Left ventricle myocardium inferior (tissue), 1 donor: Measurements from ENCODE around the gene SPCS2. TPM values are rescaled to one million over a fixed set of nuclear protein-coding genes. Genes with fewer than 3 reads are reported as not detected.

Source experiments
- DNase-seq: peaks from one replicate; pipeline ENCODE4 v3.0.0-alpha.2; 2020
- H3K27ac ChIP-seq: fragments of 200-600 bp; replicated peaks from 2 replicates; pipeline ENCODE4 v1.8.0; 2021
- H3K27me3 ChIP-seq: fragments of 200-600 bp; 2 replicates; pipeline ENCODE4 v1.8.0; 2021; ENCODE audit warnings: low read depth
- H3K36me3 ChIP-seq: fragments of 200-600 bp; 2 replicates; pipeline ENCODE4 v1.8.0; 2021
- H3K4me1 ChIP-seq: fragments of 200-600 bp; 2 replicates; pipeline ENCODE4 v1.8.0; 2021
- H3K4me3 ChIP-seq: fragments of 200-600 bp; 2 replicates; pipeline ENCODE4 v1.8.0; 2021; ENCODE audit warnings: mild to moderate bottlenecking, moderate library complexity
- H3K9me3 ChIP-seq: fragments of 200-600 bp; replicated peaks from 2 replicates; pipeline ENCODE4 v1.8.0; 2021
- intact Hi-C: fragments of 100-400 bp; cut with micrococcal nuclease; formaldehyde crosslinking; loops from one replicate; pipeline ENCODE4 v1.11.0; 2022
- total RNA-seq: library from RNA; stranded (reverse); fragmentation: NEBNext Ultra II Directional; extraction: Animal tissue kit (Norgen Biotek cat#: 25700); gene quantifications from one replicate; pipeline ENCODE4 v1.2.1, GENCODE V29; 2021
- TF ChIP-seq, protein P1 (sequence below): fragments of 200-600 bp; IDR thresholded peaks from 2 replicates; pipeline ENCODE4 v1.8.0; 2021; ENCODE audit warnings: antibody characterized with exemption, mild to moderate bottlenecking, borderline replicate concordance
- donor health status: DM: no; HTN: yes; CAD: no; lungs with severe emphysema.

SPCS2 gene
- total RNA-seq, 1 donor from 2014 or later, result 103 TPM

DNA sequence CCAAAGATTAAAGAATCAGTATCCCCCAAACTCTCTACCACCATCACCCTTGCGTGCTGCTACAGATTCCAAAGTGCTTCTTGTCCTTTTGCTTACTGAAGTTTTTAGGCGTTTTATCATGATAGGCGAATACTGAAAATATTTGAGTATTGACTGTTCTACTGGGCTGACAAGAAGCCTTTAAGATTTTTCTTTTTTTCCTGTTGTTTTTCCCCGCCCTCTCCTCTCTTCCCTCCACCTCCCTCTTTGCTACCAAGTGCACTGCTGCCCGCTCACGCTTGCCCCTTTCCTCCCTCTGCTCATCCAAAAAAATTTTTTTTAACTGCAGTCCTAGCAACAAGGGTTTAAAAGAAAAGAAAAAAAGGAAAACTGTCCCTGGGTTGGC is 679 bp downstream of the SPCS2 start:
- H3K9me3 ChIP-seq, result no peaks in the 10 kb centered on the region
- intact Hi-C loops, result no loop called here
- peak overlapping the region; percentile 85 for H3K4me3 ChIP-seq
- DNase-seq, result no peak
- H3K36me3 ChIP-seq, result peaks cover 10% of the 10 kb centered on the region
- TF ChIP-seq, protein P1, sequence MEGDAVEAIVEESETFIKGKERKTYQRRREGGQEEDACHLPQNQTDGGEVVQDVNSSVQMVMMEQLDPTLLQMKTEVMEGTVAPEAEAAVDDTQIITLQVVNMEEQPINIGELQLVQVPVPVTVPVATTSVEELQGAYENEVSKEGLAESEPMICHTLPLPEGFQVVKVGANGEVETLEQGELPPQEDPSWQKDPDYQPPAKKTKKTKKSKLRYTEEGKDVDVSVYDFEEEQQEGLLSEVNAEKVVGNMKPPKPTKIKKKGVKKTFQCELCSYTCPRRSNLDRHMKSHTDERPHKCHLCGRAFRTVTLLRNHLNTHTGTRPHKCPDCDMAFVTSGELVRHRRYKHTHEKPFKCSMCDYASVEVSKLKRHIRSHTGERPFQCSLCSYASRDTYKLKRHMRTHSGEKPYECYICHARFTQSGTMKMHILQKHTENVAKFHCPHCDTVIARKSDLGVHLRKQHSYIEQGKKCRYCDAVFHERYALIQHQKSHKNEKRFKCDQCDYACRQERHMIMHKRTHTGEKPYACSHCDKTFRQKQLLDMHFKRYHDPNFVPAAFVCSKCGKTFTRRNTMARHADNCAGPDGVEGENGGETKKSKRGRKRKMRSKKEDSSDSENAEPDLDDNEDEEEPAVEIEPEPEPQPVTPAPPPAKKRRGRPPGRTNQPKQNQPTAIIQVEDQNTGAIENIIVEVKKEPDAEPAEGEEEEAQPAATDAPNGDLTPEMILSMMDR, result no peak
- H3K27me3 ChIP-seq, result no peaks in the 10 kb centered on the region
- peaks cover 57% of the 10 kb centered on the region for H3K4me1 ChIP-seq
- peak overlapping the region; percentile 83 for H3K27ac ChIP-seq

DNA sequence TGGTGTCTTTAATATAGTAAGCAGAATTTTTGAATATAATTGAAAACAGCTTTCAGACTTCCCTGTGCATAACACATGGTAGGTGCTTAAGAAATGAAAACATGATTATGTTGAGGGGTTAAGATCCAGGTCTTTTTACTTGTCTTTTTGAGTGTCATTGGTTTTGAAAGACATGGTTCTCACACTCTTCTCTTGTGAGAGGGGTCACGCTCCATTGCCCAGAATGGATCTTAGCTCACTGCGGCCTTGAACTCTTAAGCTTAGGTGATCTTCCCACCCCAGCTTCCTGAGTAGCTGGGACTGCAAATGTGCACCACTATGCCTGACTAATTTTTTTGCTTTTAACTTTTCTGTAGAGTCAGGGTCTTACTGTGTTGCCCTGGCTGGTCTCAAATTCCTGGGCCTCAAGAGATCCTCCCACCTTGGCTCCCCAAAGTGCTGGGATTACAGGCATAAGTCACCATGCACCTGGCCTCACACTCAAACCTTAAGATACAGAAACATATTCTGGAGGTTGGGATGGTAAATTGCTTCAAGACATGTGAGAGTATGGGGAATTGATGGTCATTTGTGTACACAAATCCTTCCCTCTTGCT is 1.4 kb downstream of the SPCS2 start:
- H3K36me3 ChIP-seq, result peaks cover 9% of the 10 kb centered on the region

DNA sequence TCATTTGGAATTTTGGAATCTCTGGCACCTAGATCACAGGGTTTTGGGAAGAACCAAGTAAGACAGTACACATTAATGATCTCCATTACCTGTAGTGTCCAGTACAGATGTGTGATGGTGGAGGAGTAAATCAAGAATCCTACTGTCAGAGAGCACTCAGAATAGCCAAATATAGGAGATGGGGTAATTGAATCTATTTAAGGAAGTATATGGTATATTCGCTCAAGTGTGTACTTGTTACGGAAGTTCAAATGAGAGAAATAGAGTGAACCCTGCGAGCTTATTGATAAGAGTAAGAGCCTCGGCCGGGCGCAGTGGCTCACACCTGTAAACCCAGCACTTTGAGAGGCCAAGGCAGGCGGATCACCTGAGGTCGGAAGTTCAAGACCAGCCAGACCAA is 2.2 kb downstream of the SPCS2 start:
- H3K27me3 ChIP-seq, result no peaks in the 10 kb centered on the region
- H3K4me1 ChIP-seq, result peaks cover 71% of the 10 kb centered on the region
- intact Hi-C loops, result no loop called here
- no peak overlapping the region for H3K27ac ChIP-seq
- H3K4me3 ChIP-seq, result peak overlapping the region; percentile 85
- H3K36me3 ChIP-seq, result peaks cover 9% of the 10 kb centered on the region
- H3K9me3 ChIP-seq, result no peaks in the 10 kb centered on the region
- TF ChIP-seq, protein P1, result no peak
- no peak for DNase-seq

More for the DNA sequence above, 1.4 kb downstream of the SPCS2 start:
- Histone ChIP-seq H3K4me3 (peak overlapping the region; percentile 85), H3K27me3 (no peaks in the 10 kb centered on the region), H3K27ac (peak overlapping the region; percentile 83), H3K9me3 (no peaks in the 10 kb centered on the region), H3K4me1 (peaks cover 63% of the 10 kb centered on the region)
- no peak for DNase-seq
- intact Hi-C loops, result no loop called here
- TF ChIP-seq, protein P1, result no peak

DNA sequence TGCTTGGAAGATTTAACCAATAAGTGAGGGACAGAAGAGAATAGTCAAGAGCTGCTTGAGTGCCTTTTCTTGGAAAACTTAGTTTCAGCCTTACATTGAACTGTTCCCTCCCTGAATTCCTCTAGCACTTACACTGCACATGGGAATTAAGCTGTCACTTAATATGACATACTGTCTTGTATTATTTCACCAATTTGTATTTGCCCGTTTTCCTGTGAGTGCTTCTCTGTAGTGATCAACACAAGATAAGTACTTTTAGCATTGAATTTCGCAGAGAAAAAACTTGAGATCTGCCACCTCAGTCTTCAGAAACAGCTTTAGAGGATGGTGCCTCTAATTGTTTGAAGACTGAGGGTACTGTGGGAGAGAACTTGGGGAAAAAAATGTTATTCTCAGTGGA is 3.7 kb downstream of the SPCS2 start:
- H3K4me1 ChIP-seq, result peaks cover 85% of the 10 kb centered on the region
- intact Hi-C loops, result no loop called here
- TF ChIP-seq, protein P1, result no peak

DNA sequence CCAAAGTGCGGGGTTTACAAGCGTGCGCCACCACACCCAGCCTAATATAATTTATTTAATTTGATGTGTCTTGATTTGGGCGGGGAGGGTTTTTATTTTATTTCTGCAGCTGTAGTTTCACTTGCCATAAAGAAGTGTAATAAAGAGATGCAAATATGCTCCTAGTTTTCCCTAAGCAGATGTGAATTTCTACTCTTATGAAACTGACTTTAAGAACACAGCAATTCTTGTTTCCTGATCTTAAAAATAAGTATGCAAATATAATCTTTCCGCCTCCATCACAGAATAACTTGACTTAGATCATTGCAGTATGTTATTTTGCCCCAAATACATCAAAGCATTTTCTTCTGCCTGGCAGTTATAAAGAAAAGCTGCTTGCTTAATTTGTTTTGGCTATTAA is 4.4 kb downstream of the SPCS2 start:
- H3K4me1 ChIP-seq, result peaks cover 85% of the 10 kb centered on the region

More for the DNA sequence above, 3.7 kb downstream of the SPCS2 start:
- H3K36me3 ChIP-seq, result peaks cover 9% of the 10 kb centered on the region
- no peaks in the 10 kb centered on the region for H3K27me3 ChIP-seq
- no peak overlapping the region for H3K4me3 ChIP-seq
- H3K27ac ChIP-seq, result peak overlapping the region; percentile 38
- DNase-seq, result no peak
- no peaks in the 10 kb centered on the region for H3K9me3 ChIP-seq

More for the DNA sequence above, 4.4 kb downstream of the SPCS2 start:
- Histone ChIP-seq H3K27me3 (no peaks in the 10 kb centered on the region), H3K4me3 (no peak overlapping the region), H3K27ac (no peak overlapping the region), H3K36me3 (peaks cover 9% of the 10 kb centered on the region), H3K9me3 (no peaks in the 10 kb centered on the region)
- intact Hi-C loops, result no loop called here
- no peak for DNase-seq
- TF ChIP-seq, protein P1, result no peak
